ENCODE results near the gene NEMF. TPM values are rescaled to one million over a fixed set of nuclear protein-coding genes. Genes with fewer than 3 reads are reported as not detected.
A peak's percentile ranks its signal among the peaks of the same experiment; 100 is the strongest.
"Not testable (repeated sequence)": the region's sequence is repeated elsewhere in the genome, so short reads cannot be mapped to it uniquely, and the experiment has no call there.

NEMF gene
- total RNA-seq, 2 donors from 2014 or later = 83.4 to 83.5 TPM

DNA sequence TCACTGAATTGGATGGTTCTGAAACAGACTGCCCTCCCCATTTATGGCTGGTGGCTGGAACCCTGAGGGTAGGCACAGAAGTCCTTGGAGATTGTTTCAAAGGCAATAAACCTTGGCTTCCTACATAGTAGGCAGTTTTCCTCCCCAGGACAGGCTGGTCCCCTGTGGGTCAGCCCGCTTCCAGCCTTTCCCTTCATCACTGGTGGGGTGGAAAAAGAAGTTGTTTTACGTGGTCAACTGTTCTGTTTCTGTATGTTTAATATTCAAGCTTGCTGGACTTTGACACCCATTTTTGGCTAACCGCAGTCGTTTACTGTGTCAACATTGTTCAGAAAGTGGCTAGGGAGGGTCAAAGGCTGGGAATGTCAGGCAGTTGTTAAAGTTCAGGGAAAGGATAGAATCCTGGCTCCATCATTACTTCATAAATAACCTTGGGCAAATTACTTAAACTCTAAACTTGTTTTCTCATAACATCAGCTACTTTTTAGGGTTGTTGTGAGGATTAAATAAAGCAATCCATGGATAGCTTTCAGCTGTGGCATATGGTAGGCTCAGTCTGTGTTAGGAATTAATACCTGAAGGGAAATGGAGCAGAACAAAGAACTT is 82.3 kb downstream of the NEMF start:
- Mint-ChIP-seq H3K4me3 (peak overlapping the region; percentile 41), H3K27me3 (no peaks in the 10 kb centered on the region), H3K27ac (peak overlapping the region; percentile 96), H3K4me1 (peaks cover 27% of the 10 kb centered on the region), H3K36me3 (ENCODE audit: low read depth) (peaks cover 3% of the 10 kb centered on the region)
- DNase-seq (no peak), ATAC-seq (no peak)
- no peaks in the 10 kb centered on the region for H3K9me3 ChIP-seq (ENCODE audit: control insufficient read depth, low read length, poor library complexity, severe bottlenecking)

DNA sequence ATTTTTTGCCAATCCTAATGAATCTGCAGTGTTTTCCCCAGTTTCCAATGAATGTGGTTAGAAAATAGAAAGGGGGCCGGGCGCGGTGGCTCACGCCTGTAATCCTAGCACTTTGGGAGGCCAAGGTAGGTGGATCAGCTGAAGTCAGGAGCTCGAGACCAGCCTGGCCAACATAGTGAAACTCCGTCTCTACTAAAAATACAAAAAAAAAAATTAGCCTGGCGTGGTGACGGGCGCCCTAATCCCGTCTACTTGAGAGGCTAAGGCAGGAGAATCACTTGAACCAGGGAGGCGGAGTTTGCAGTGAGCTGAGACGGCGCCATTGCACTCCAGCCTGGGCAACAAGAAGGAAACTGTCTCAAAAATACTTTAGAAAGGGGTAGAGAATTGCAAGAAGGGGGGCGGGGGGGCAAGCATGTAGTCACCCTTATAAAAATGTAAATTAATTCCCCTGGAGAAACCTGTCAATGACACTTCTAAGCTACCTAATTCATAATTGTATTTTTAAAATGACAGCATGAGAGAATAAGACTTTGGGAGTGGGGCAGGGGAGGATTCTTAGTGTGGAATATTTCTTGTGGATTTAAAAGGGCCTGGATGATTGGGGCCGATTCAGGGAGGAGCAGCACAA is 82.9 kb downstream of the NEMF start:
- Mint-ChIP-seq H3K36me3 (ENCODE audit: low read depth) (peaks cover 2% of the 10 kb centered on the region), H3K27ac (peak overlapping the region; percentile 96), H3K4me3 (peak overlapping the region; percentile 96), H3K4me1 (peaks cover 24% of the 10 kb centered on the region), H3K27me3 (no peaks in the 10 kb centered on the region)
- no peaks in the 10 kb centered on the region for H3K9me3 ChIP-seq (ENCODE audit: control insufficient read depth, low read length, poor library complexity, severe bottlenecking)
- no peak for ATAC-seq
- DNase-seq = no peak

DNA sequence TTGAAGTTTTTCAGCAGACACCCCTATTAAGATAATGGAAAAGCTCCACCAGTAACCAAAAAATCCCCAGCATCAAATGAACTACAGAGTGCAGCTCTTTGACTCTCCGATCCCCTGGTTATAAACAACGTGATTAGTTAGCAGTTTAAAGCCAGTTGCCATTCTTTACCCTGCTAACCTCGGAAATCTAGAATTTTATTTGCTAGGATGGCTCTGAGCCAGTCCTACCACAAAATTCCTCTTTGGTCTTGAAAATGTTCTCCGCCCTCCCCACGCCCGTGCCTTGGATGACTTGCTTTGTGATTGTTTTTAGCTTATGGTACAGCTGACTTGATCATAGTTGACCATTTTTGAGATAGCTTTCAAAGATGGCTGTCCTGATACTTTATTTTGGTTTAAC is 83.4 kb downstream of the NEMF start:
- H3K9me3 ChIP-seq (ENCODE audit: control insufficient read depth, low read length, poor library complexity, severe bottlenecking) = no peaks in the 10 kb centered on the region
- H3K36me3 Mint-ChIP-seq (ENCODE audit: low read depth) = peaks cover 2% of the 10 kb centered on the region
- peak overlapping the region; percentile 96 for H3K4me3 Mint-ChIP-seq
- ATAC-seq (no peak), DNase-seq (no peak)
- no peaks in the 10 kb centered on the region for H3K27me3 Mint-ChIP-seq
- peak overlapping the region; percentile 96 for H3K27ac Mint-ChIP-seq
- peaks cover 24% of the 10 kb centered on the region for H3K4me1 Mint-ChIP-seq

DNA sequence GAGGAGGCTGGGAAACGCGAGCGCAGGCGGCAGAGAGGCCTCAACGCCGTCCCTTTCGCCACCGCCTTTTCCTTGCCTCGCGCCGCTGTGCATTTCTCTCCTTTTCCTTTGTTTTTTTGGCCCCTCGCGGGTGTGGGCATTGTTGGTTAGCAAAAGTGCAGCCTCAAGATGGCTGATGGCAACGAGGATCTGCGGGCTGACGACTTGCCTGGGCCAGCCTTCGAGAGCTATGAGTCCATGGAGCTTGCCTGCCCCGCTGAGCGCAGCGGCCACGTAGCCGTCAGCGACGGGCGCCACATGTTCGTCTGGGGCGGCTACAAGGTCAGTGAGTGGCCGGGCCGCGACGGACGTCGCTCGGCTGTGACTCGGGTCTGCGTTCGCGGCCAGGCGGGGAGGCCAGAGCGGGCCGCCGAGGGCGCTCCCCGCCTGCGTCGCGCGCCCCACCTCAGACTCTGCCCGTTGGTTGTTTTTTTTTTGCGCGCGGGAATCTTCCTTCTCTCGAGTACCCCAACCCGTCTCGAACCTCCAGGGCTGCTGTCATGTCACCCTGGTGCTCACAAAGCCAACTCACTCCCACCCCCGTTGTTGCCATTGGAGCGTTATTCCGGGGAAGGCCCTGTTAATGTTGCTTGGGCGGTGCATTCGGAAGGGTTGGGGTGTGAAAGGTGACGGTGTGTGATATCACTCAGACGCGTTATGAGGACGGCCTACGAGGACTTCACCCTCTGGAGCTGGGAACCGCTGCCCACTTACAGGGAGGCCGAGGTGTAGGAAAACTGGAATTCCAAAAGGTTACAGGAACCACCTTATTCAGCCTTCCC is 84.1 kb downstream of the NEMF start:
- Mint-ChIP-seq H3K36me3 (ENCODE audit: low read depth) (peaks cover 2% of the 10 kb centered on the region), H3K27ac (peak overlapping the region; percentile 96), H3K4me1 (peaks cover 24% of the 10 kb centered on the region), H3K4me3 (peak overlapping the region; percentile 96), H3K27me3 (no peaks in the 10 kb centered on the region)
- DNase-seq = peak; percentile 32 to 53 (median 44)
- H3K9me3 ChIP-seq (ENCODE audit: control insufficient read depth, low read length, poor library complexity, severe bottlenecking) = no peaks in the 10 kb centered on the region
- peak; percentile 51 for ATAC-seq

DNA sequence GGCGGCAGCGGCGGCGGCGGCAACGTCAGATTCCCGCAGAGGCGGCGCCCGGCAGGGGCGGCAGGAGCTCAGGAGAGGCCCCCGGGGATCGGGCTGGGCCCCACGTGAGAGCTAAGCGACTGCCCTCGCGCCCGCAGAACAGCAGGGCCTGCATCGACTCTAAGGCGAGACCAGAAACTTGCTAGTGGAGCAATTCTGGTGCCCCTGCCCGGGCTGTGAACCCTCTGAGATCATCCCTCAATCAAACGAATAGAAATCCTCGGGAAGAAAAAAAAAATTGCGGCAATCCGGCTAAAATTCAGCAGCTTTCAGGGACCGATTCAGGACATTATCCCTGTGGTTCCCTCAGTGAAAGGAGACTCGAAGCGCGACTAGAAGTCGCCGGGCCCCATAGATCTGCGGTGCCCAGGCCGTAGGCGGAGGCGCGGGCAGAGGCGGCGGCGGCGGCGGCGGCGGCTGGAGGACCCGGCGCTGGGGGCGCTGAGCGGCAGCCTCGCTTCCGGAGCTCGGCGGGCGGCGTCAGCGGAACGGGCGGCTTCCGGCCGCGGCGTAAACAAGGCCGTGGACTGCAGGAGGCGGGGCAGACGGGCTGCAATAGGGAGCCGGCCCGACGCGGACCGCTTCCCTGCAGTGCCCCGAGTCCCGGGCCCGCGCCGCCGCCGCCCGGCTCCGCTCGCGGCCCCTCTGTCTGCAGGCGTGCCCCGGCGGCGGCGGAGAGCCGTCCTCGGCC is 84.9 kb downstream of the NEMF start, which contains the start of gene KLHDC2:
Gene KLHDC2, plus strand, starts transcription at position 583 of the 730 bp plus-strand sequence. CDS start 316 bp downstream, outside the sequence.
- peak; percentile 84 for ATAC-seq
- peak within 1 kb of the TSS; percentile 96 for H3K4me3 Mint-ChIP-seq
- H3K27me3 Mint-ChIP-seq = no peaks in the 10 kb centered on the region
- peaks cover 2% of the 10 kb centered on the region for H3K36me3 Mint-ChIP-seq (ENCODE audit: low read depth)
- peak; percentile 84 to 86 (median 86) for DNase-seq
- peak within 1 kb of the TSS; percentile 96 for H3K27ac Mint-ChIP-seq
- H3K4me1 Mint-ChIP-seq = peaks cover 24% of the 10 kb centered on the region
- H3K9me3 ChIP-seq (ENCODE audit: control insufficient read depth, low read length, poor library complexity, severe bottlenecking) = no peaks in the 10 kb centered on the region

DNA sequence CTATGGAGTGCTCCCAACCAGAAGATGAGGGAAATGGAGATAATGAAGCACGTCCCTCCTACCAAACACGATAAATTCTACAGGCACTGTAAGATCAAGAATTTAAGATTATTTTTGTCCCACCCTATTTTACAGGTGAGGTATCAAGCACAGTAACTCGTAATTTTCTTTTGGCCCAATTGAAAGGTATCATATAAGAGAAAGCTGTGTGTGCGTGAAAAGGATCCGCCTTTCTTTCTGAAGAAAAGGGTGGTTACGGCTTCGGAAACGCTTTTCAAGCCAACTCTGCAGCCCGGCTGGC is 85.4 kb downstream of the NEMF start:
- peaks cover 24% of the 10 kb centered on the region for H3K4me1 Mint-ChIP-seq
- peaks cover 2% of the 10 kb centered on the region for H3K36me3 Mint-ChIP-seq (ENCODE audit: low read depth)
- no peaks in the 10 kb centered on the region for H3K27me3 Mint-ChIP-seq
- peak overlapping the region; percentile 96 for H3K27ac Mint-ChIP-seq
- DNase-seq (no peak), ATAC-seq (no peak)
- H3K9me3 ChIP-seq (ENCODE audit: control insufficient read depth, low read length, poor library complexity, severe bottlenecking) = no peaks in the 10 kb centered on the region
- H3K4me3 Mint-ChIP-seq = peak overlapping the region; percentile 96

DNA sequence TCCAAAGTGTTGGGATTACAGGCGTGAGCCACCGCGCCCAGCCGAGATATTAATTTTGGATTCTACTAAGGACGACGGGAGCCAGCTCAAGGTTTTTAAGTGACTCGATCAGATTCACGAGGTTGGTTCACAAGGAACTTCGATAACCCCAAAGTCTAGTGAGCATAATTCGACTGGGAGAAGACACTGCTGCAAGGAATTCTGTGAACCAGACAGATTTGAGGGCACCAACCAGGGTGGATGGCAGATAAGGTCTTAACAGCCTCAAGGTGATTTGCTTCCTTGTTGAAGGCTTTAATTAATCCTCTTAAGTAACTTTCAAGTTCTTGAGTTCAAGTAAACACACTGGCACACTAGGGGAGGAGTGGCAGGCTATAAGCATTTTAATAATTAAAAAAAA is 85.7 kb downstream of the NEMF start:
- no peak for ATAC-seq
- H3K27me3 Mint-ChIP-seq = peaks cover 3% of the 10 kb centered on the region

DNA sequence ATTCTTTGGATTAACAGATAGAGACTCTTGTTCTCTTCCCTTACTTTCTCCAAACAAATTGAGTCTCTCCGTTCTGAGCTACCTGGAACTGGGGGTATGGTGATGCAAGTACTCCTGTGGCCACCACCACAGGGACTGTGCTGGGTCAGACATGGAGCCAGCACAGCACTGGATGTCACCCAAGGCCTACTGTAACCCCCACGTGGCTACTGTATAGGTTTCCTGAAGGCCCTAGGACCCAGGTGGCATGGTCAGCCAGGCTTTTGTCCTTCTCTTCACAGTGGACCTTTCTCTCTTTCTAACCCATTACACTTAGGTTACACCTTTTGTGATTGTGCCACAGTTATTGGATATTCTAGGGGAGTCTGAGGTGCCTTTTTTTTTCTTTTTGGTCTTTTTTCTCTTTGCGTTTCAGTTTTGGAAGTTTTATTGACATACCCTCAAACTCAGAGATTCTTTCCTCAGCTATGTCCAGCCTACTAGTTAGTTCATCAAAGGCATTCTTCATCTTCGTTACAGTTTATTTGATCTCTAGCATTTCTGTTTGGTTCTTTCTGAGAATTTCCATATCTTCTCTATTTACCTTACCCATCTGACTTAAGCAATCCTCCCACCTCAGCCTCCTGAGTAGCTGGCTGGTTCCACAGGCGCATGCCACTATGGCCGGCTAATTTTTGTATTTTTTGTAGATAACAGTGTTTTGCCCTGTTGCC is 90.6 kb downstream of the NEMF start:
- H3K4me3 Mint-ChIP-seq = no peak overlapping the region
- H3K27ac Mint-ChIP-seq = no peak overlapping the region
- peaks cover 4% of the 10 kb centered on the region for H3K27me3 Mint-ChIP-seq
- no peak for DNase-seq
- H3K9me3 ChIP-seq (ENCODE audit: control insufficient read depth, low read length, poor library complexity, severe bottlenecking) = no peaks in the 10 kb centered on the region
- peaks cover 2% of the 10 kb centered on the region for H3K36me3 Mint-ChIP-seq (ENCODE audit: low read depth)
- no peak for ATAC-seq
- H3K4me1 Mint-ChIP-seq = peaks cover 11% of the 10 kb centered on the region

More for the DNA sequence above, 85.7 kb downstream of the NEMF start:
- no peak for DNase-seq
- Mint-ChIP-seq H3K4me3 (peak overlapping the region; percentile 96), H3K36me3 (ENCODE audit: low read depth) (peaks cover 2% of the 10 kb centered on the region), H3K27ac (peak overlapping the region; percentile 96), H3K4me1 (peaks cover 24% of the 10 kb centered on the region)
- H3K9me3 ChIP-seq (ENCODE audit: control insufficient read depth, low read length, poor library complexity, severe bottlenecking) = no peaks in the 10 kb centered on the region

DNA sequence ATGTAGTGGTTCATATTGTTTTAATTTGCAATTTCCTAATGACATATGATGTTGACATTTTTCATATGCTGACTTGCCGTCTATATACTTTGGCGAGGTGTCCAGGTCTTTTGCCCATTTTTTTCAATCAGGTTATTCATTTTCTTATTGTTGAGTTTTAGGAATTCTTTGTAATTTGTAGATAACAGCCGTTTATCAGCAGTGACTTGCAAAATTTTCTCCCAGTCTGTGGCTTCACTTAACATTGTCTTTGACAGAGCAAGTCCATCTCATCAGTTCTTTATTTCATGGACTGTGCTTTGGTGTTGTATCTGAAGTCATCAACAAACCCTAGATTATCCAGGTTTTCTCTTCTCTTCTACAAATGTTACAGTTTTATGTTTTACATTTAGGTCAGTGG is 97.2 kb downstream of the NEMF start:
- Mint-ChIP-seq H3K27me3 (no peaks in the 10 kb centered on the region), H3K4me3 (no peak overlapping the region), H3K27ac (peak overlapping the region; percentile 16), H3K4me1 (peaks cover 6% of the 10 kb centered on the region), H3K36me3 (ENCODE audit: low read depth) (no peaks in the 10 kb centered on the region)
- no peak for ATAC-seq
- no peak for DNase-seq
- no peaks in the 10 kb centered on the region for H3K9me3 ChIP-seq (ENCODE audit: control insufficient read depth, low read length, poor library complexity, severe bottlenecking)

DNA sequence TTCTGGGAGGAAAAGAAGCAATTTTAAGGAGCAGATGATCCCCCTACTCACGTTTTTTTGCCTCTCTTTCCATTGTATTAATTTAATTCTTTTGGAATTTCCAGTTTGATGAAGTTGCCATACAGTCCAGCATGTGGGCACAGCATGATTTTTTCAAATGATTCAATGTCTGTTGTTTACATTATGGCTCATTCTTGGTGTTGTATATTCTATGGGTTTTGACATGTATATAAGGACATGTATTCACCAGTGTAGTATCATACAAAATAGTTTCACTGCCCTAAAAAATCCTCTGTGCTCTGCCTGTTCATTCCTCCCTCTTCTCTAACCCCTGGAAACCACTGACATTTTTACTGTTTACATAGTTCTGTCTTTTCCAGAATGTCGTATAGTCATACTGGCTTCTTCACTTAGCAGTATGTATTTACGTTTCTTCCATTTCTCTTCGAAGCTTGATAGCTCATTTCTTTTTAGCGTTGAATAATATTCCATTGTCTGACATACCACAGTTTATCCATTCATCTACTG is 98.0 kb downstream of the NEMF start:
- no peaks in the 10 kb centered on the region for H3K27me3 Mint-ChIP-seq
- no peak overlapping the region for H3K27ac Mint-ChIP-seq
- DNase-seq (no peak), ATAC-seq (no peak)
- no peak overlapping the region for H3K4me3 Mint-ChIP-seq
- no peaks in the 10 kb centered on the region for H3K36me3 Mint-ChIP-seq (ENCODE audit: low read depth)
- H3K4me1 Mint-ChIP-seq = peaks cover 3% of the 10 kb centered on the region
- no peaks in the 10 kb centered on the region for H3K9me3 ChIP-seq (ENCODE audit: control insufficient read depth, low read length, poor library complexity, severe bottlenecking)

DNA sequence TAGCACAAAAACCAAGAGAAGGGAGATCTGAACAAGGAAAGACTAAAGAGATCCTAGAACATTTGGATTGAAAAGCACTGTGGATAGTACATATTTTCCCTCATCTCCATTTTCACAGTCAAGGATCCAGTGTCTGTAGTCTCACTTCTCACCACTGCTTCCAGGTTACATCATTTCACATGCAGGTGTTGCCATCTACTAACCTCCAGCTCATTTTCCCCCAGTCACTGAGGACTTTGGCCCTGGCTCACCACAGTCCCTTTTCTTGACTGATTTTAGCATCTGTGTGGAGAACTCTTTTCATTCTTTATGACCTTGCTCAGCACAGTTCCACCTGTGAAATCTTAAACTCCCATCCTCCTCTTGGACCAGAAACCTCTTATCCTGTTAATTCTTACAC is 106.1 kb downstream of the NEMF start:
- peak overlapping the region; percentile 39 for H3K27ac Mint-ChIP-seq

DNA sequence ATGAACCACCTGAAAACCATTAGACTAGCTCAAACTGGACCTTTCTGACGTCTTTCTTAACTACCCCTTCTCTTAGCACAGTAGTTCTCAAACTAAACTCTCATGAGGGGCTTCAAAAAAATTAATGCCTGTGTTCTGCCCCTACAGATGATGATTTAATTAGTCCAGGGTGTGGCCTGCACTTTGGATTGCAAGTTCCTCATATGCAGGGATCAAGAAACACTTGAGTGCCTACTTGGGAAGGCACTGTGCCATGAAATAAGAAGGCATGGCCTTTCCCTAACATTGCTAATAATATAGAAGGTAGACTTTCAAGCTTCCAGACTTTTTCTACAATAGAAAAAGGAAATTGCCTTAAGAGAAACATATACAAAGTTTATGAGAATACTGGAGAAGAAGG is 107.4 kb downstream of the NEMF start:
- no peak for DNase-seq
- Mint-ChIP-seq H3K4me3 (no peak overlapping the region), H3K27me3 (no peaks in the 10 kb centered on the region), H3K27ac (no peak overlapping the region), H3K36me3 (ENCODE audit: low read depth) (peaks cover 18% of the 10 kb centered on the region), H3K4me1 (no peaks in the 10 kb centered on the region)
- no peak for ATAC-seq
- no peaks in the 10 kb centered on the region for H3K9me3 ChIP-seq (ENCODE audit: control insufficient read depth, low read length, poor library complexity, severe bottlenecking)

More for the DNA sequence above, 106.1 kb downstream of the NEMF start:
- not testable (repeated sequence) for H3K4me1 Mint-ChIP-seq; H3K9me3 ChIP-seq (ENCODE audit: control insufficient read depth, low read length, poor library complexity, severe bottlenecking); ATAC-seq; H3K27me3 Mint-ChIP-seq; DNase-seq; H3K4me3 Mint-ChIP-seq
- H3K36me3 Mint-ChIP-seq (ENCODE audit: low read depth) = peaks cover 18% of the 10 kb centered on the region

Measured in T-helper 17 cell (primary cell).